Mammary epithelial cell (primary cell): ENCODE results near the gene VPS26B.

Experiments used
- EZH2 ChIP-seq: IDR thresholded peaks from 2 replicates; pipeline ENCODE4 v1.6.1; 2012; ENCODE audit warnings: low read length, inconsistent platforms, borderline replicate concordance
- TF ChIP-seq, protein P1 (sequence below), 2 donors: IDR thresholded peaks in 1 of 2; conservative IDR thresholded peaks in 1 of 2; 2 replicates each; pipeline ENCODE4 v1.5.1; 2011 to 2012; ENCODE audit warnings: inconsistent platforms in 2 of 2, low read length in 2 of 2, mild to moderate bottlenecking in 2 of 2, control low read depth in 1 of 2, low read depth in 1 of 2; ENCODE audit not compliant: insufficient read depth in 1 of 2; ENCODE audit errors: extremely low read depth in 1 of 2

DNA sequence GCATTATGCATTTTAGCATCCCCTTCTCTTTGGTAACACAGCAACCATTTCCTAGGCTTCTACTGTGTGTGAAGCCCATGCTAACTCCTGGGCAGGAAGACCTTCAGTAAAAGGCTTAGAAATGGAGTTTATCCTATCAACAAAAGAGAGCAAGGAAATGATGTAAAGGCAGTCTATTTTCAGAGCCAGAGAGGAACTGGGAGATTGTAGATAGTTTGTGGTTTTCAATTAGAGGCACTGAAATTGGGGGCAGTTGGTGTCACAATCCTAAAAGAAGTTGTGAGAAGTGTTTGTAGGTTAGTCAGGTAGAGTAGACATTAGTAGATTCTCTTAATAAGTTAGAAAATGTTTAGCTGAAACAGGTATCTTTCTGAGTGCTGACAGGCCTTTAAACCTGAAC is 36.0 kb downstream of the VPS26B start:
- TF ChIP-seq, protein P1, sequence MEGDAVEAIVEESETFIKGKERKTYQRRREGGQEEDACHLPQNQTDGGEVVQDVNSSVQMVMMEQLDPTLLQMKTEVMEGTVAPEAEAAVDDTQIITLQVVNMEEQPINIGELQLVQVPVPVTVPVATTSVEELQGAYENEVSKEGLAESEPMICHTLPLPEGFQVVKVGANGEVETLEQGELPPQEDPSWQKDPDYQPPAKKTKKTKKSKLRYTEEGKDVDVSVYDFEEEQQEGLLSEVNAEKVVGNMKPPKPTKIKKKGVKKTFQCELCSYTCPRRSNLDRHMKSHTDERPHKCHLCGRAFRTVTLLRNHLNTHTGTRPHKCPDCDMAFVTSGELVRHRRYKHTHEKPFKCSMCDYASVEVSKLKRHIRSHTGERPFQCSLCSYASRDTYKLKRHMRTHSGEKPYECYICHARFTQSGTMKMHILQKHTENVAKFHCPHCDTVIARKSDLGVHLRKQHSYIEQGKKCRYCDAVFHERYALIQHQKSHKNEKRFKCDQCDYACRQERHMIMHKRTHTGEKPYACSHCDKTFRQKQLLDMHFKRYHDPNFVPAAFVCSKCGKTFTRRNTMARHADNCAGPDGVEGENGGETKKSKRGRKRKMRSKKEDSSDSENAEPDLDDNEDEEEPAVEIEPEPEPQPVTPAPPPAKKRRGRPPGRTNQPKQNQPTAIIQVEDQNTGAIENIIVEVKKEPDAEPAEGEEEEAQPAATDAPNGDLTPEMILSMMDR (conservative IDR thresholded peaks at IDR 0.05 in 1 of 2, IDR thresholded peaks at IDR 0.05 in 1 of 2; ENCODE audit: extremely low read depth in 1 of 2, insufficient read depth in 1 of 2, low read depth in 1 of 2, low read length in 2 of 2) = no peak
- TF ChIP-seq EZH2 = no peak
